ENCODE data around the gene USH1C. TPM values are rescaled to one million over a fixed set of nuclear protein-coding genes. Genes with fewer than 3 reads are reported as not detected.

USH1C gene
- total and polyA plus RNA-seq, 12 donors: 0.14 to 16.9 (median 0.85) TPM; not detected in 2

GRCh38 chr11:17568944-17569343, 24.7 kb upstream of the USH1C start:
- H3K36me3 ChIP-seq (replicated peaks in 1 of 2): no peaks in the 10 kb centered on the region
- 76 to 83% (median 77%) methylated on average over 4 of the region's 4 CpGs for WGBS, 4 donors
- no peaks in the 10 kb centered on the region for H3K9me3 ChIP-seq (replicated peaks in 1 of 3)
- H3K27me3 ChIP-seq: no peaks in the 10 kb centered on the region
- TF ChIP-seq POLR2A (IDR thresholded peaks at IDR 0.05): no peak
- TF ChIP-seq CTCF (IDR thresholded peaks at IDR 0.05): no peak
- H3K4me1 ChIP-seq (replicated peaks in 1 of 2): no peaks in the 10 kb centered on the region
- intact Hi-C loops (cut with DNase I): no loop called here
- H3K4me3 ChIP-seq: no peak overlapping the region
- no peak overlapping the region for H3K27ac ChIP-seq
- peak in 1 of 7 donors; percentile 5 for DNase-seq

- H3K27ac ChIP-seq: no peak overlapping the region
- no peaks in the 10 kb centered on the region for H3K36me3 ChIP-seq (replicated peaks in 1 of 2)
- no peaks in the 10 kb centered on the region for H3K4me1 ChIP-seq (replicated peaks in 1 of 2)
- no peaks in the 10 kb centered on the region for H3K27me3 ChIP-seq
- no peak for TF ChIP-seq POLR2A (IDR thresholded peaks at IDR 0.05)
- TF ChIP-seq CTCF (IDR thresholded peaks at IDR 0.05): no peak
- 64 to 75% (median 74%) methylated on average over 2 of the region's 2 CpGs for WGBS, 4 donors
- intact Hi-C loops (cut with DNase I): no loop called here
- H3K4me3 ChIP-seq: no peak overlapping the region
- DNase-seq: no peak
- H3K9me3 ChIP-seq (replicated peaks in 1 of 3): no peaks in the 10 kb centered on the region
Measured at GRCh38 chr11:17564687-17565042, 20.4 kb upstream of the USH1C start.

GRCh38 chr11:17563961-17564686, 19.9 kb upstream of the USH1C start:
- H3K4me3 ChIP-seq: no peak overlapping the region
- H3K9me3 ChIP-seq (replicated peaks in 1 of 3): no peaks in the 10 kb centered on the region
- TF ChIP-seq POLR2A (IDR thresholded peaks at IDR 0.05) (no peak), CTCF (IDR thresholded peaks at IDR 0.05) (no peak)
- no peak overlapping the region for H3K27ac ChIP-seq
- DNase-seq: peak in 1 of 7 donors; percentile 28
- intact Hi-C loops (cut with DNase I): no loop called here
- H3K4me1 ChIP-seq (replicated peaks in 1 of 2): no peaks in the 10 kb centered on the region
- 78 to 85% (median 82%) methylated on average over 4 of the region's 4 CpGs for WGBS, 4 donors
- no peaks in the 10 kb centered on the region for H3K27me3 ChIP-seq
- H3K36me3 ChIP-seq (replicated peaks in 1 of 2): no peaks in the 10 kb centered on the region

- Histone ChIP-seq H3K9me3 (replicated peaks in 1 of 3) (no peaks in the 10 kb centered on the region), H3K4me3 (no peak overlapping the region), H3K27me3 (no peaks in the 10 kb centered on the region), H3K4me1 (replicated peaks in 1 of 2) (no peaks in the 10 kb centered on the region), H3K36me3 (replicated peaks in 1 of 2) (no peaks in the 10 kb centered on the region), H3K27ac (no peak overlapping the region)
- DNase-seq: peak in 1 of 7 donors; percentile 34
- intact Hi-C loops (cut with DNase I): no loop called here
- TF ChIP-seq CTCF (IDR thresholded peaks at IDR 0.05) (no peak), POLR2A (IDR thresholded peaks at IDR 0.05) (no peak)
Measured at GRCh38 chr11:17563231-17563646, 19.0 kb upstream of the USH1C start.

All from adrenal gland (tissue), 12 donors.